Loucy (cell line): ENCODE data around the gene TMTC4.

ENCODE experiments used
- H2AFZ ChIP-seq: fragments of 200-600 bp; sonication (generic); 2 replicates; pipeline ENCODE4 v1.6.0; 2016; ENCODE audit warnings: antibody characterized with exemption, mild to moderate bottlenecking, low read length, moderate library complexity
- H3F3A ChIP-seq: fragments of 200-600 bp; 2 replicates; pipeline ENCODE4 v1.6.0; 2016; ENCODE audit warnings: antibody characterized with exemption, low read depth, mild to moderate bottlenecking
- H3K27me3 ChIP-seq: fragments of 200-600 bp; sonication (generic); 2 replicates; pipeline ENCODE4 v1.6.1; 2014; ENCODE audit warnings: low read length, mild to moderate bottlenecking; ENCODE audit not compliant: insufficient read depth, poor library complexity, severe bottlenecking
- H3K36me3 ChIP-seq: fragments of 200-600 bp; sonication (generic); 2 replicates; pipeline ENCODE4 v1.6.1; 2016; ENCODE audit warnings: low read length; ENCODE audit not compliant: insufficient read depth
- H3K4me1 ChIP-seq: fragments of 200-600 bp; sonication (generic); 2 replicates; pipeline ENCODE4 v1.5.1; 2014; ENCODE audit warnings: low read length, mild to moderate bottlenecking; ENCODE audit not compliant: insufficient read depth, poor library complexity, severe bottlenecking
- H3K4me2 ChIP-seq: fragments of 200-600 bp; sonication (generic); 2 replicates; pipeline ENCODE4 v1.6.0; 2014; ENCODE audit warnings: antibody characterized with exemption, low read length, low read depth, mild to moderate bottlenecking; ENCODE audit not compliant: poor library complexity, severe bottlenecking
- H3K4me3 ChIP-seq: fragments of 200-600 bp; sonication (generic); 2 replicates; pipeline ENCODE4 v1.5.1; 2014; ENCODE audit warnings: low read length, mild to moderate bottlenecking, mixed read lengths; ENCODE audit not compliant: poor library complexity, severe bottlenecking
- H3K79me2 ChIP-seq: fragments of 200-600 bp; sonication (generic); 2 replicates; pipeline ENCODE4 v1.6.1; 2014; ENCODE audit warnings: low read length; ENCODE audit not compliant: insufficient read depth
- H3K9ac ChIP-seq: fragments of 200-600 bp; sonication (generic); 2 replicates; pipeline ENCODE4 v1.6.0; 2014; ENCODE audit warnings: mild to moderate bottlenecking, low read depth, low read length, moderate library complexity; ENCODE audit not compliant: poor library complexity, severe bottlenecking
- H3K9me2 ChIP-seq: fragments of 200-600 bp; sonication (generic); replicated peaks from 2 replicates; pipeline ENCODE4 v1.6.1; 2016; ENCODE audit warnings: low read depth, low read length, mixed read lengths
- H3K9me3 ChIP-seq: fragments of 200-600 bp; sonication (generic); 2 replicates; pipeline ENCODE4 v1.6.1; 2014; ENCODE audit warnings: mild to moderate bottlenecking, antibody characterized with exemption, low read length, low read depth; ENCODE audit not compliant: insufficient read depth
- H4K20me1 ChIP-seq: fragments of 200-600 bp; sonication (generic); 2 replicates; pipeline ENCODE4 v1.6.0; 2014; ENCODE audit warnings: antibody characterized with exemption, low read length, mild to moderate bottlenecking; ENCODE audit not compliant: insufficient read depth, poor library complexity, severe bottlenecking
- CTCF ChIP-seq: fragments of 200-600 bp; sonication (generic); conservative IDR thresholded peaks from 2 replicates; pipeline ENCODE4 v1.5.1; 2014; ENCODE audit warnings: mild to moderate bottlenecking, antibody characterized with exemption, low read length
- EZH2phosphoT487 ChIP-seq: fragments of 200-600 bp; IDR thresholded peaks from 2 replicates; pipeline ENCODE4 v1.6.1; 2018; ENCODE audit warnings: antibody characterized with exemption, mild to moderate bottlenecking, moderate library complexity, borderline replicate concordance

The TMTC4 gene

GRCh38 chr13:100674572-100674871 lies at the start of gene TMTC4:
Gene TMTC4, minus strand, starts transcription at chr13:100674795. Its CDS starts 4,433 bp downstream, at chr13:100670362.
- no peaks in the 10 kb centered on the region; the same call in 1 of the 2 replicates for H3K36me3 ChIP-seq
- peak within 1 kb of the TSS; percentile 93 for H3K4me2 ChIP-seq
- peaks cover 25% of the 10 kb centered on the region for H3K4me1 ChIP-seq
- H2AFZ ChIP-seq = peak within 1 kb of the TSS; percentile 78
- TF ChIP-seq CTCF = no peak
- no peak for TF ChIP-seq EZH2phosphoT487
- peaks cover 10% of the 10 kb centered on the region for H4K20me1 ChIP-seq
- H3K79me2 ChIP-seq = peaks cover 44% of the 10 kb centered on the region
- no peaks in the 10 kb centered on the region for H3F3A ChIP-seq
- no peaks in the 10 kb centered on the region for H3K9me3 ChIP-seq
- no peaks in the 10 kb centered on the region for H3K9me2 ChIP-seq
- no peaks in the 10 kb centered on the region for H3K27me3 ChIP-seq
- H3K4me3 ChIP-seq = peak within 1 kb of the TSS; percentile 79
- peak within 1 kb of the TSS; percentile 72 for H3K9ac ChIP-seq

- no peak overlapping the region for H3K4me2 ChIP-seq
- H4K20me1 ChIP-seq = no peaks in the 10 kb centered on the region
- no peak overlapping the region for H3K4me3 ChIP-seq
- no peaks in the 10 kb centered on the region for H3K4me1 ChIP-seq
- H3K9ac ChIP-seq = no peak overlapping the region
- no peaks in the 10 kb centered on the region for H3K79me2 ChIP-seq
- 0 out of 2 replicates have a peak overlapping the region, but pooled peaks have one; percentile 51 for H2AFZ ChIP-seq
- H3F3A ChIP-seq = no peaks in the 10 kb centered on the region
- no peaks in the 10 kb centered on the region; the same call in 1 of the 2 replicates for H3K9me3 ChIP-seq
- no peak for TF ChIP-seq EZH2phosphoT487
- TF ChIP-seq CTCF = no peak
- H3K9me2 ChIP-seq = no peaks in the 10 kb centered on the region
- H3K36me3 ChIP-seq = no peaks in the 10 kb centered on the region
- H3K27me3 ChIP-seq = no peaks in the 10 kb centered on the region
Measured at GRCh38 chr13:100722517-100722916, 47.9 kb upstream of the TMTC4 start.

- Histone ChIP-seq H3F3A (no peaks in the 10 kb centered on the region), H3K9ac (no peak overlapping the region), H3K27me3 (no peaks in the 10 kb centered on the region), H3K36me3 (no peaks in the 10 kb centered on the region), H3K4me1 (no peaks in the 10 kb centered on the region), H3K79me2 (no peaks in the 10 kb centered on the region), H3K9me3 (no peaks in the 10 kb centered on the region; the same call in 1 of the 2 replicates), H4K20me1 (no peaks in the 10 kb centered on the region), H2AFZ (0 out of 2 replicates have a peak overlapping the region, but pooled peaks have one; percentile 51), H3K4me2 (no peak overlapping the region), H3K9me2 (no peaks in the 10 kb centered on the region), H3K4me3 (no peak overlapping the region)
- no peak for TF ChIP-seq EZH2phosphoT487
- TF ChIP-seq CTCF = peak; percentile 84
Measured at GRCh38 chr13:100721885-100722512, 47.4 kb upstream of the TMTC4 start.
